ENCODE data around the gene NEURL3. TPM values are rescaled to one million over a fixed set of nuclear protein-coding genes. Genes with fewer than 3 reads are reported as not detected.

NEURL3 gene
- total and polyA plus RNA-seq, 2 of the 4 experiments (the other 2 are of a cell fraction), result not detected

- Histone ChIP-seq H4K8ac (ENCODE audit: low read depth in 2 of 2, low read length in 2 of 2) (peak overlapping the region in 1 of 2 experiments; percentile 75; a peak in 2 of 4 replicates), H3K4ac (ENCODE audit: low read depth, low read length) (no peak overlapping the region), H2AK9ac (replicated peaks; ENCODE audit: low read depth, low read length, poor library complexity) (no peak overlapping the region), H3K27ac (ENCODE audit: insufficient read depth, low read length) (no peak overlapping the region), H3K79me1 (ENCODE audit: low read depth in 1 of 2, low read length in 2 of 2) (peaks cover 4 to 18% of the 10 kb centered on the region in 2 experiments; a peak in 3 of 4 replicates), H4K5ac (ENCODE audit: low read depth, low read length) (no peak overlapping the region), H4K91ac (ENCODE audit: insufficient read depth, low read depth, low read length) (0 out of 2 replicates have a peak overlapping the region, but pooled peaks have one; percentile 34), H3K9me1 (ENCODE audit: insufficient read depth, low read length) (peaks cover 14% of the 10 kb centered on the region), H3K27me3 (ENCODE audit: control insufficient read depth, insufficient read depth, low read length) (no peaks in the 10 kb centered on the region), H2AK5ac (ENCODE audit: low read depth, low read length) (no peak overlapping the region), H2AFZ (replicated peaks; ENCODE audit: low read length, poor library complexity) (no peak overlapping the region), H3K36me3 (ENCODE audit: control insufficient read depth, insufficient read depth, low read length) (no peaks in the 10 kb centered on the region), H2BK5ac (ENCODE audit: low read depth, low read length, poor library complexity, severe bottlenecking) (no peak overlapping the region), H3K4me2 (ENCODE audit: low read depth, low read length) (no peak overlapping the region), H3K23ac (ENCODE audit: low read depth, low read length) (no peak overlapping the region), H2BK15ac (ENCODE audit: low read depth, low read length) (no peak overlapping the region; the same call in 2 of the 3 replicates), H3K56ac (ENCODE audit: extremely low read depth, insufficient read depth, low read length) (no peak overlapping the region), H2BK20ac (ENCODE audit: low read depth, low read length) (no peak overlapping the region), H3K4me1 (ENCODE audit: control insufficient read depth, insufficient read depth, low read length) (peaks cover 47% of the 10 kb centered on the region), H3K9ac (ENCODE audit: low read depth, low read length) (no peak overlapping the region), H3K4me3 (ENCODE audit: insufficient read depth, low read depth, low read length) (no peak overlapping the region), H4K20me1 (ENCODE audit: insufficient read depth, low read length) (peaks cover 22% of the 10 kb centered on the region), H3K14ac (replicated peaks; ENCODE audit: low read depth, low read length) (no peak overlapping the region; the same call in 1 of the 2 replicates), H3K9me3 (ENCODE audit: control insufficient read depth, insufficient read depth, low read length) (no peaks in the 10 kb centered on the region), H2BK120ac (ENCODE audit: low read depth, low read length) (no peak overlapping the region; the same call in 1 of the 2 replicates), H3K18ac (ENCODE audit: low read depth, low read length) (peak overlapping the region; percentile 11; the same call in 1 of the 2 replicates)
- WGBS, 2 experiments (ENCODE audit: extremely low coverage in 2 of 2, insufficient read length in 1 of 2), result no CpG with 5 or more reads among the region's 4 CpGs
- ChIA-PET POLR2A (ENCODE audit: unreplicated experiment) (no interaction called here), CTCF (interaction anchor here (0.6 kb wide), 1 partner anchor 20 kb away, joined by 3 read pairs; no protein-coding TSS in a partner anchor)
- DNase-seq (no peak), ATAC-seq (ENCODE audit: low read depth) (no peak)
- intact Hi-C loops (cut with micrococcal nuclease), result no loop called here
- in situ Hi-C loops (cut with MboI; ENCODE audit: low sequenced_read_pairs), result no loop called here
- no TSS peak for BruUV-seq (replicated peaks)
- no peak for TF ChIP-seq CHD1 (IDR thresholded peaks at IDR 0.05; ENCODE audit: low read depth, low read length)
- no peak for TF ChIP-seq USF2 (IDR thresholded peaks at IDR 0.05; ENCODE audit: low read depth, low read length)
- no peak for TF ChIP-seq CTCF (conservative IDR thresholded peaks at IDR 0.05; ENCODE audit: low read depth, low read length)
- TF ChIP-seq NFE2L2 (IDR thresholded peaks at IDR 0.05; ENCODE audit: low read depth, low read length), result no peak
- TF ChIP-seq CEBPB (IDR thresholded peaks at IDR 0.05; ENCODE audit: low read depth, low read length), result no peak
- TF ChIP-seq MXI1 (IDR thresholded peaks at IDR 0.05; ENCODE audit: borderline replicate concordance, low read depth, low read length), result no peak
- no peak for TF ChIP-seq MAZ (IDR thresholded peaks at IDR 0.05; ENCODE audit: borderline replicate concordance, low read depth, low read length)
- TF ChIP-seq BHLHE40 (IDR thresholded peaks at IDR 0.05; ENCODE audit: low read depth, low read length), result no peak
- no peak for TF ChIP-seq ELK1 (IDR thresholded peaks at IDR 0.05; ENCODE audit: borderline replicate concordance, low read depth, low read length)
- dilution Hi-C loops (cut with HindIII; ENCODE audit: low sequenced_read_pairs, unreplicated experiment), result no loop called here
Measured at GRCh38 chr2:96534141-96534540, 29.0 kb upstream of the NEURL3 start.
